Measurements from ENCODE around the gene NUDT17.
A peak's percentile ranks its signal among the peaks of the same experiment; 100 is the strongest.
"Not testable (repeated sequence)": the region's sequence is repeated elsewhere in the genome, so short reads cannot be mapped to it uniquely, and the experiment has no call there.

The NUDT17 gene, protein sequence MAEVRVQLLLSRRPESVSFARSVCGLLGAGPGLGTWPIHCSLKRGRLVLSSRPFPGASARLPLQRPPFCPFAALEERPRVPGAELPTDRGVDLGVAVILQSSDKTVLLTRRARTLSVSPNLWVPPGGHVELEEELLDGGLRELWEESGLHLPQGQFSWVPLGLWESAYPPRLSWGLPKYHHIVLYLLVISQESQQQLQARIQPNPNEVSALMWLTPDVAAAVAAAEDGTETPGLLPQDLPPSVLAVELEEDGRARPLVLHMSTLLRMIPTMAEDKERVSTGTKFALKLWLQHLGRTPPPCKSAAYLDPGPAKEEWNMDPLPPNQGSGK

DNA sequence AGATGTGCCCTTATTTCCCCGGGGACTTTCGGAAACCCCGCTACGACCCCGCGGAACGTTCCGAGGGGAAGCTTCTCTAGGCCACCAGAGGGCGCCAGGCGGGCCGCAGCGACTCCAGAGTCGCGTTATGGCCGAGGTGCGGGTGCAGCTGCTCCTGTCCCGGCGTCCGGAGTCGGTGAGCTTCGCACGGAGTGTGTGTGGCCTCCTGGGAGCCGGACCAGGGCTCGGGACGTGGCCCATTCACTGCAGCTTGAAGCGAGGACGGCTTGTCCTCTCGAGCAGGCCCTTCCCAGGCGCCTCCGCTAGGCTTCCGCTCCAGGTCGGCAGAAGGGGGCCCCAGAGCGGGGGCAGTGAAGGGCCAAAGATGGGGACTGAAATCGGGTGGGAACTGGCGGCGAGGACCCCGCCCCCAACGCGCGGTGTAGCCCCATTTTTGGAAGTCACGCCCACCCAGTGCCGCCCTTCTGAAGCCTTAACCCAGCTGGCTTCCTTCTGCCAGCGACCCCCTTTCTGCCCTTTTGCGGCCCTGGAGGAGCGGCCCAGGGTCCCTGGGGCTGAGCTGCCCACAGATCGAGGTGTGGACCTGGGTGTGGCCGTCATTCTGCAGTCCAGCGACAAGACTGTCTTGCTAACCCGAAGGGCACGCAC is at the start of gene NUDT17:
Gene NUDT17, plus strand, starts transcription at position 117 of the 648 bp plus-strand sequence. Its CDS starts 11 bp downstream, at position 128.
- DNase-seq (ENCODE audit: low read depth), result peak; percentile 67

DNA sequence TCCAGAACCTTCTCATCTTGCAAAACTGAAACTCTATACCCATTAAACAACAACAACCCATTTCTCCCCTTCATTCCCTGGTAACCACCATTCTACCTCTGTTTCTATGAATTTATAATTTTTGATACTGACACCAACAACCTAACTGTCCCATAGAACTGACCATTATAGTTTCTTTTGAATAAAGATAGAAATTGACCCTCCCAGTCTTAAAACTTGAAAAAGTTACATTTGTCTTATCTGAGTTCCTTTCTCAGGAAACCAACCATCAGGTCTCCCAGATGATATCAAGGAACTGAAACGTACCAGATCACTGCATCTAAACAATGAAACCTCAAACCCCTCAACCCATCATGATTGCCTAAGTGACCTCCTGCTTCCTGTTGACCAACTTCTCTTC is 48.7 kb upstream of the NUDT17 start:
- no peak for DNase-seq (ENCODE audit: low read depth)

DNA sequence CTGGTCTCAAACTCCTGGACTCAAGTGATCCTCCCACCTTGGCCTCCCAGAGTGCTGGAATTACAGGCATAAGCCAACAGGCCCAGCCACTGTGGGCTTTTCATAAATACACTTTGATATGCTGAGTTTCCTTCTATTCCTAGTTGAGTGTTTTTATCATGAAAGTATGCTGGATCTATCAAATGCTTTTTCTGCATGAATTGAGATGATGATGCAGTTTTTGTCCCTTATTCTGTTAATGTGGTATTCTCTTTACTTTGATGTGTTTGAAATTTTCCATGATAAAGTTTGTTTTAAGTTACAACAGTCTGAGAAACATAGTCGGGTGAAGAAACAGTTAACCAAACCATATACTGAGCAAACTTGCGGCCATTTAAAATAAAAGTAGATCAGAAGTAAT is 45.6 kb upstream of the NUDT17 start:
- no peak for DNase-seq (ENCODE audit: low read depth)

DNA sequence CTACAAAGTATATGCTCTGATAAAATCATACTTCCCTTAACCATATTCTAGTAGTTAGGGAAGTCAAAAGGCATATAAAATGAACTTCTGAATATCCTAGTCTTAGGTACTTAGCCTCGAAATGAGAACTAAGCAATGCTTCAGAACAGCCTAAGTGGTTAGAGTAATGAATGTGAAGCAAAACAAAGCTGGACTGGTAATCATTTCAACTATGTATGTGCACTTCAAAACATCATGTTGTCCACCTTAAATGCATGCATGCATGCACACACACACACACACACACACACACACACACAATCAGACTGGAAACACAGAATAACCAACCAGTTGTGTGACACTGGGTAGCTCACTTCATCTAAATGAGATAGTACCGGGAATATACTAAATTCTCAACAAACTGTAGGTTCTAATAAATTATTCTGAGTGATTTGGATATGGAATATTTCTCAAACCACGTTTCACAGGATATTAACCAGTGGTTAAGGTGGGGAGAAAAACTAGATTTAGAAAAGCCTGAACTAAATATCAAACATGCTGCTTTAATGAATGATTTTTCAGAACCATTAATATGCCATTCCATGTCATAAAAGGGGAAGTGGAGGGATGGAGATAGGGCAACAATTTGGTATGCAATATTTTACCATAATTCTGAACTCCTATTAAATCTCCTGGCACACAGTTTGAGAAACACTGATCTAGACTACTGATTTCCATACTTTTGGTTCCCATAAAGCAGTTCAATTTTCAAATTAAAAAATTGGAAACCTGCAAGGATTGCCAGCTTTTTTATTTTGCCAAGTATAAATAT is 41.0 kb upstream of the NUDT17 start:
- DNase-seq (ENCODE audit: low read depth), result no peak

DNA sequence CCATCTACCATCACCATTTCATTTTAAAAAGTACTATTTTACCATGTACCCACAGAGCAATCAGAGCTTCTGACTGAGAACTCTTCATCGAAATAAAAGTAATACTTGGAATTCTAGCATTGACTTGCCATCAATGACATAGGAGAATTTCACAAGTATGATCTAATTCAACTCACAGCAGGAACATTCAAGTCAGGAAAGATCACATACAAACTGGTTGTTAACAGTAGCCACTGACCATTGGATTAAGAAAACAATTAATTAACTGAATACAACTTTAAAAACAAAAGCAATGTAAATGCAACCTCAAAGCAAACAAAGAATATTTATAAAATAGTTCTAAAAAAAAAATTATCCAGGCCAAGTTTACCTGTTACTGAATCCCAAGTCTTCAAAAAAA is 40.4 kb upstream of the NUDT17 start:
- no peak for DNase-seq (ENCODE audit: low read depth)

DNA sequence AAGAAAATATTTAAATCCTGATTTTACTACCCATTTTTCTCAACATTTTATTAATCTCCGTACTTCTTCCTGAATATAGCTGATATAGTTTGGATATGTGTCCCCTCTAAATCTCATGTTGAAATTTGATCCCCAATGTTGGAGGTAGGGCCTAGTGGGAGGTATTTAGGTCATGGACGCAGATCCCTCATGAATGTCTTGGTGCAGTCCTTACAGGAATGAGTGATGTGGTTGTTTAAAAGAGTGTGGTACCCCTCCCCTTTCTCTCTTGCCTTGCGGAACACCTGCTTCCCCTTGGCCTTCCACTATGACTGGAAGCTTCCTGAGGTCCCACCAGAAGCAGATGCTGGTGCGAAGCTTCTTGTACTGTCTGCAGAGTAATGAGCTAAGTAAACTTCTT is 39.0 kb upstream of the NUDT17 start:
- no peak for DNase-seq (ENCODE audit: low read depth)

DNA sequence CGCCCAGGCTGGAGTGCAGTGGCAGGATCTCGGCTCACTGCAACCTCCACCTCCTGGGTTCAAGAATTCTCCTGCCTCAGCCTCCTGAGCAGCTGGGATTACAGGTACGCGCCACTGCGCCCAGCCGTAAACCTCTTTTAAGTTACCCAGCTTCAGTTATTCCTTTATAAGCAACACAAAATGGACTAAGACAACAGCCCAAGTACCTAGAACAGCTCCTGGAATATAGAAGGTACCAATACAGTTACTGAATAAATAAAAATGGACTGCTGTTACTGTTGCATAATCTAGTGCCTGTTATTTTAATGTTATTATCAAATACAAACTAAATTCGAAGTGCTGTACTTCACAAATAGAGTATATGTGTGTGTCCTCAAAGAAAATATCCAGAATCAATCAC is 38.6 kb upstream of the NUDT17 start:
- no peak for DNase-seq (ENCODE audit: low read depth)

DNA sequence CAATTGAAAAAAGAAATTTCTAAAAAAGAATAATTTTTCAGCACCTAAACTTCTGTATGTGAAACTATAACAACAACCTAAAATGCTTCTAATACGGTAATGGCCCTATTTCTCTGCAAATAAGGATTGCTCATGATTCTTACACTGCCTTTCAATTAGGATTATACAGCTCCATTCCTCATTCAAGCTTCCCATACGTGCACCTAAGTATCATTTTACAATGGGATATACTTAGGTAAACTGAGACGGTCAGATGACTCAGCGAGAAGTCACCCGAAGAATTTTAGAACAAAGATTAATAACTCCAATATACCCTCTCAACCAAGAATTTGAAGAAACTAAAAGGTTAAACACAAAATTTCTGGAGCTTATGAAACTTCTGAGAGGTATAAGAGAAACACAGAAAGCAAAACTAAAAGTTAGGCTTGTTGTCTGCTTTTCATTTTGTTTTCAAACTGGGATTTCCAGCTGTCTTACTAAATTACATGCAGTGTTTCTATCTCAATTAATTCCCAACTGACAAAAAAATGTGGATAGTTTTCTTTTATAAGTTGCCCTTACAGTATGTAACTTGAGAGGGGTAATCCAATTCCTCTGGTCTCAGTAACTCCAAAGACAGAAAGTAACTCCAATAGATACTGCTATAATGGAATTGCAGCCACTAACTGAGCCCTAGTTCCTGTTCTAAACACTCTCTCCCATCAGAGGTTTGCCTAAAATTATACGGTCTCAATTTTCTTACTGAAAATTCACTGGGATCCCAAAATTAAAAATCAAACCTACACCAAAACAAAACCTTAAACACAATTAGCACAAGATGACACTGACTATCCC is 32.2 kb upstream of the NUDT17 start:
- not testable (repeated sequence) for DNase-seq (ENCODE audit: low read depth)

DNA sequence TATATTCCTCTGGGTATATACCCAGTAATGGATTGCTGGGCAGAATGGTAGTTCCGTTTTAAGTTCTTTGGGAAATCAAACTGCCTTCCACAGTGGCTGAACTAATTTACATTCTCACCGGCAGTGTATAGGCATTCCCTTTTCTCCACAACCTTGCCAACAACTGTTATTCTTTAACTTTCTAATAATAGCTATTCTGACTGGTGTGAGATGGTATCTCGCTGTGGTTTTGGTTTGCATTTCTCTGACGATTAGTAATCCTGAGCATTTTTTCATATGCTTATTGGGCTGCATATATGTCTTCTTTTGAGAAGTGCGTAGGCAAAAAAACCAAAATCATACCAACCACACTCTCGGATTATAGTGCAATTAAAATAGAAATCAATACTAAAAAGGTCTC is 27.3 kb upstream of the NUDT17 start:
- not testable (repeated sequence) for DNase-seq (ENCODE audit: low read depth)

DNA sequence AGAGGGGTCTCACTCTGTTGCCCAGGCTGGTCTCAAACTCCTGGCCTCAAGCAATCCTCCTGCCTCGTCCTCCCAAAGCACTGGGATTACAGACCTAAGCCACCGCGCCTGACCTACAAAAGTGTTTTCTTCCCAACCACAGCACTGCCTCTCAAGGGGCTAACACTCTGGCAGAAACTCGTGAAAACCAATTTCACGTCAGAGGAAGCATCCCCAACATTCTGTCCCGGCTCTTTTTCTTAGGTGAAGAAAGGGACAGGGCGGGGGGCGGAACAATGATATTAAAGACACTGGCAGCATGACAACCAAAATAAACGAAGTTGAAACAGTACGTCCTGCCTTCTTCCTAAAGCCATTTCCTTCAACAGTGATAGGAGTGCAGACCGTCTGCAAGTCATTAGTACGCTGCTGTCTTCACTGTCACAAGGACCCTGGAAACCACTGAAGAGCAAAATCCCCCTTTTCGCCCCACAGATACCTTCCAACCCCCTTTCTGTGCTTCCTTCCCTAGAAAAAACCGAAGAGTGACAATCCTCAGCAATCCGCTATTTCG is 22.6 kb upstream of the NUDT17 start:
- DNase-seq (ENCODE audit: low read depth), result not testable (repeated sequence)

DNA sequence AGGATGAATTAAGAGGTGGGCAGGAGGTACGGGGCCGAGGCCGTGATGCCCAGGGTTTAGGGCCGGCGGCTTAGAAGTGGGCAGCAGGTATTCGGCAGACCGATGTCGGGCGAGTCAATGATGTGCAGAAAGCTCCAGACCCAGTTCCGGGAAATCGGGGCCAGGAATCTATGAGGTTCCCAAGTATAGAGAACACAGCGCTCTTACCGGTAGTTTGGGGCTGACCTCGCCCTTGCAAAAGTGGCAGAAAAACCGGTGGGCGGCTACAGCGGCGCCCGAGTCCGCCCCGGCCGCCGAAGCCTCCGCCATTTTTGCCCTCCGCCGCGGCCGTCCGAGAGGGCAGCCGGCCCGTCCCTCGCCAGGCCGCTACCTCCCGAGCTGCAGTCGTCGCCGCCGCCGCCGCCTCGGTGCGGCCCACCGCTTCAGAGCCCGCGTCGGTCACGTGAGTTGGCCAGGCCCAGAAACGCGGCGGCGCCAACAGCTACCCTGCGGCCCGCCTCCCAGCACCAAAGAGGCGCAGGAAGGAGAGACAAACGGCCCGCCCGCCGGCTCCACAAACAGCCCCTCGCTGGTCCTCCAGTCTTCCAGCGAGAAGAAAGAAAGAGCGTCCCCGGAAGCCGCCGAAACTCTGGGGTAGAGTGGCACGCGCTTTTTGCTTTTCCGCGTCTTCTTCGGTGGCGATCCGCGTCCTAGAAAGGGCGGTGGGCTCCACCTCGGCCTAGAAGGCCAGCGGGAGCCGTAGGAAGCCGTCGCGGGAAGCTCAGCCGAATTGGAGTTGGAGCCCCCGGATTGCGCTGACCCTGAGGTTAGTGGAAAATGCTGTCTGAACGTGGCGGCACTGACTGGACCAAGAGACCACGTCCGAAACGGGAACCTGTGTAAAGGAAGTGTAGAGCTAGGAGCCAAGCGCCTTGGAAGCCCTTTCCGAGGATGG is 21.6 kb upstream of the NUDT17 start, which contains the start of the genes POLR3C and RNF115:
Gene POLR3C, plus strand, starts transcription at position 636 of the 934 bp plus-strand sequence. CDS start 1,577 bp downstream, outside the sequence.
Gene RNF115, minus strand, starts transcription at position 531 of the 934 bp plus-strand sequence. Its CDS starts 222 bp downstream, at position 309.
- DNase-seq (ENCODE audit: low read depth), result peak; percentile 78

DNA sequence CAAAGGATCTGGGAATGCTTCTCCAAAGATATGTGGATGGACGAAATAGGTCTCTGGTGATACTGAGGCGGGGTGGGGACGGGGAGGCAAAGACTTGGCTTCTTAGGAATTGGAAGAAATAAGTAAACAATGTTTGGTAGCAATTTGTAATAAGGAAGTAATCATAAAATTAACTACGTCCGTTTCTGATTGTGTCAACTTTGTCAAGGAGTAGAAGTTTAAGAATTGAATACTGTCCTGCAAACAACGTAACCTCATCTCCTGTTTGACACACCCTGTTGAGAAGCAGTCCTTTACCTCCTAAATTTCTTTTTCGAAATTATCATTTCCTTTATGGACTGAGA is 21.0 kb upstream of the NUDT17 start:
- DNase-seq (ENCODE audit: low read depth), result no peak

DNA sequence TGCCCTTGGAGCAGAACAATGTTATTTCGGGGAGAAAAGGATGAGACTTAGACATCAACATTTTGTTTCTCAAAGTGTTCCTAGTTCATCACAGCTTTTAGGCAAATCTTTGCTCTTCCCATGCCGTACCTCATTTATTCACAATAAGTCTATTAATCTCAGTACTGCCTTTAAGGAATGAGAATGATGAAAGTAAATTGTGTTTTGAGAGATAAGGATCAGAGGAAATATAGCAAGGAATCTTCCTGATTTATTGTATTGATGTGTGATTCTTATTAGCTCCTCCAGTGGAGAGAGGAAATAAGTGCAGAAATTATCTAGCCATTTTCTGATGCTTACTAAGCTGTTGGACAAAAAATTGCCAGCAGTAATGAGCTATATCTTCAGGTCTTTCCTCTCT is 19.4 kb upstream of the NUDT17 start:
- DNase-seq (ENCODE audit: low read depth), result no peak

DNA sequence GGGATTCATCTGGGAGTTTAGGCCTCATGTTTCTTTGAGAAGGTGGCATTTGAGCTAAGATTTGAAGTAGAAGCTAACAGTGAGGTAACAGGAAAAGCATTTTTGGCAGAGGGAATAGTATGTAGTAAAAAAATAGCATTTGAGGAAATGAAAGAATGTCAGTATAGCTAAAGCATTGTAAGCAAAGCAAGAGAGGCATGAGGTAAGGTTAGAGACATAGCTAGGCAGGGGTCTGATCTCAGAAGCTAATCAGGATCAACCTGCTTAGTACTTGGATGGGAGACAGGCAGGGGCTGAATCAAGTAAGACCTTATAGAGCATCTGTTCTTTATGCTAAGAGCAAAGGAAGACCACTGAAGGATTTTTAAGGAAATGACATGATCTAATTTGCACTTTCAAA is 17.5 kb upstream of the NUDT17 start:
- DNase-seq (ENCODE audit: low read depth), result no peak

DNA sequence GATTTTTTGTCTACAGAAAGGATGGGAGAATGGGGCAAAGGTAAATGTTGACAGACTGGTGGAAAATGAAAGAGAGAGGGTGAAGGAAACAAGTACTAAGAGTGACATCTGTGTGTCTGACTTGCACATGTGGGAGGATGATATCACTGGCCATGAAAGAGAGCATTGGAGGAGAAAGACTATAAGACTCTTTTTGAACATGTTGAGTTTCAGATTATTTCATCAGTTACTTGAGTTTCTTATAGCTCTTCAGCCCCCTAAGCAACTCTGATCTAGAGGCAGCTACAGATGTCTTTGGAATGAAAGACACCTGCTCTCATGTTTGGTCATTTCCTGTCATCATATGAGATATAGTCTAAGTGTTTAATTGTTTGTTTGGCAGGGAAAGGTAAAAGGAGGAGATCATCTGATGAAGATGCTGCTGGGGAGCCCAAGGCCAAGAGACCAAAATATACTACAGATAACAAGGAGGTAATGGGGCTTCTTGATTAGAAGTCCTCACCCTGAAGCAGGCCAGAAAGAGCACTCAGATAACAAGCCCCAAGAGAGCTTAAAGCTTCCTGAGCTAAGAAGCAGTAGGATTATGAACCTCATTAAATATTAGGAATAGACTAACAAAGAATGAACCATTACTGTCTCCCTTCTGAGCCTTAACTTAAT is 16.9 kb upstream of the NUDT17 start:
- no peak for DNase-seq (ENCODE audit: low read depth)

DNA sequence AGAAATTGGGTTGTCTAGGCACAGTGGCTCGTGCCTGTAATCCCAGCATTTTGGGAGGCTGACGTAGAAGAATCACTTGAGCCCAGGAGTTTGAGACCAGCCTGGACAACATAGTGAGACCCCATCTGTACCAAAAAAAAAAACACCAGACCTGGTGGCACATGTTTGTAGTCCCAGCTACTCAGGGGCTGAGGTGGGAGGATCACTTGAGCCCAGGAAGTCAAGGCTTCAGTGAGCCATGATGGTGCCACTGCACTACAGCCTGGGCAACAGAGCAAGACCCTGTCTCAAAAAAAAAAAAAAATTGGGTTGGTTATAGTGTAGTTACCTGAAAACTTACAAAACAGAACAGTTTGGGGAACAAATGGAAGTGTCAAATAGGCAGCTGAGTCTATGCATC is 14.6 kb upstream of the NUDT17 start:
- DNase-seq (ENCODE audit: low read depth), result not testable (repeated sequence)

DNA sequence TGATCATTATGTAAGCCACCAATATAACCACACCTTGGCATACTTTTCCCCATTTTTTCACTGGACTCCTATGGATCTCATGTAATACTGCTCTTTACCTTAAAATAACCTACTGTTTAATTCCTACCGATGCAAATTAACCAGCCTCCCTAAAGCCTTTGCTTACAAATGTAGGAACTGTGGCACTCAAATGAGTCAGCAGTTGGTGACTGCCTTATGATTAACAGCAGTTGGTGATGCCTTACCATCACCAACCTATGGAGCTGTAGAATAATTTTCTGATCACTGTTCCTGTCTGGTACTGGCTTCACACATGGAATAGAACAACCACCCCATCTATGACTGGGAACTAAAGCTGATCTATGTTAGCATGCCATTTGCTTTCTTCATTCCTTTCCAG is 7.8 kb upstream of the NUDT17 start:
- DNase-seq (ENCODE audit: low read depth), result no peak

DNA sequence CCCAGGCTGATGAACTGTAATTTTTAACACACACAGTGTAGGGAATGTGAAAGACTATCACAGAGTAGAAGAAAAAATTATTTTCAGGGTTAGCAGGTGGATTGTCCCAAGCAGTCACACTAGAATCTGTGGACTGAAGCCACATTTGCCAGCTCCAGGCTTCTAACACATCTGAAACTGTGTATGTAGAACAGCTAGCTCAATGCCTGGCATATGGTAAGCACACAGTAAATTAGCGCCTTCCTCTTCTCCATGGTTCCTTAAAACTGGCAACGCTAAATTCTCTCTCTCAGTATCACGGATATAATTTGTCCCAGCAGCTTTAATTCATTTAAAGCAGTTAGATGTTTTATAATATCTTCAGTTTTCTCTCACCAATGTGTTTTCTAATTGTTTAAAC is 2.4 kb upstream of the NUDT17 start:
- no peak for DNase-seq (ENCODE audit: low read depth)

DNA sequence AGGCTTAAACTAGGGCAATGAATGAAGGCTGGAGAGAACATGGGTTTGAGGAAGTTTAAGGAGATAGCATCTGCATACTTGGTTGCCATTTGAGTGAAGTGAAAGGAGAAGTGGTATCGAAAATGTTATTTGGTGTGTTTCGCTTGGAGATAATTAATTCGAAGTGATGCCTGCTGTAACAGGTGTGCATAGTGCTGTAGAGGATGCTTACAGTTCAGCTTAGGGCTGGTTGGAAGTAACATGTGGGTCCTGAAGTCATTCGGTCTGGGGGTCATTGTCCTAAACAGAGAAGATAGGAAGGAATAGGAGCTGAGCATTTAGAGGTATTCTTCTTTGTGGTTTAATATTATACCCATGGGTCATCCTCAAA is 301 bp upstream of the NUDT17 start:
- no peak for DNase-seq (ENCODE audit: low read depth)

DNA sequence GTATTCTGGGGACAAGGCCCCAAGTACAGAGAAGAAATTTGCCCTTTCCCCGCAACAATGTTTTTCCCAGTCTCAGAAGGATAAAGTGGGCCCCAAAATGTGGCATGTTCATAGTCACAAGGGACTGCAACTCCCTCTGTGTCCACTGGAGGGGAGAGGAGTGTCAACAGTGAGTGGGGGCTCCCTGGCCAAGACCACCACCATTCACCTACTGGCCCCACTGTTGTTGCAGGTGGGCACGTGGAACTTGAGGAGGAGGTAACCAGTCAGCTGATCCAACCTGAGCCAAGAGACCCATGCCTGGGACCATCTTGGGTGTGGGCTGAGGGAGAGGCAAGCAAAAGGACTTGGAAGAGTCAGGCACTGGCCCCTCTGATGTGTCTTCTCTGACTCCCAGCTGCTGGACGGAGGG is 777 bp downstream of the NUDT17 start:
- DNase-seq (ENCODE audit: low read depth), result no peak
